ENCODE results near the gene ZC3H7A. TPM values are rescaled to one million over a fixed set of nuclear protein-coding genes. Genes with fewer than 3 reads are reported as not detected.
A peak's percentile ranks its signal among the peaks of the same experiment; 100 is the strongest.

ZC3H7A gene
- total and polyA plus RNA-seq, 5 donors from 2014 or later = 43.3 to 157 (median 48.4) TPM

DNA sequence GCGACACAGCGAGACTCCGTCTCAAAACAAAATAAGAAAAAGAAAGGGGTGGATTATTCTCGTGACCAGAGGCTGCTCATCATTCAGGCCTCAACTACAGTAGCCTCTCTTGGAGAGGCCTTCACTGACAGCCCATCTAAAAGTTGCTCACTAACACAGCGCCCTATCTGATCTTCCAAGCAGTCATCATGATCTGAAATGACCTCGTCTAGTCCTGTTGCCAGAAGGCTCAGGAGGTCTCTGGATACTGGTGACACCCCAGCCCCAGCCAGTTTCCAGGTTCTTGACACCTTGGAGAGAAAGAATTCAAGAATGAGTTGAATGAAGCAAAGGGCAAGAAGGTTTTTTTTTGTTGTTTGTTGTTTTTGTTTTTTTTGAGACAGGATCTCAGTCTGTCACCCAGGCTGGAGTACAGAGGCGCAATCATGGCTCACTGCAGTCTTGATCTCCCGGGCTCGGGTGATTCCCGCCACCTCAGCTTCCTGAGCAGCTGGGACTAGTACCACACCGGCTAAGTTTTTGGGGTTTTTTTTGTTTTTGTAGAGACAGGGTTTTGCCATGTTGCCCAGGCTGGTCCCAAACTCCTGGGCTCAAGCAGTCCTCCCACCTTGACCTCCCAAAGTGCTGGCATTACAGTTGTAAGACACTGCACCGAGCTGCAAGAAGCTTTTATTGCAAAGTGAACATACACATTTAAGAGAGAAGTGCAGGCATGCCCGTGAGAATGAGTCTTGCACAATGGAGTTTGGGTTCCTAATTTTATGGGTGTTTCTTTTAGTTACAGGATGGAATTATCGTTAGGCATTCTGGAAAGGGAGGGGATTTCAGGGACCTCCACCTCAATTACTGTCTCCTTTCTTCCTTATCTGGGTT is 2.7 kb upstream of the ZC3H7A start:
- peaks cover 52% of the 10 kb centered on the region for H3K4me1 ChIP-seq (ENCODE audit: control insufficient read depth, insufficient read depth, low read length, poor library complexity, severe bottlenecking)
- peak overlapping the region; percentile 72 for H3K4me3 ChIP-seq (ENCODE audit: low read depth, low read length)
- Mint-ChIP-seq H3K36me3 (peaks cover 4% of the 10 kb centered on the region), H3K27ac (peak overlapping the region; percentile 99 to 100 (median 99)), H3K4me1 (peaks cover 13 to 69% (median 48%) of the 10 kb centered on the region in 4 donors), H3K4me3 (peak overlapping the region; percentile 89 to 98 (median 94)), H3K9me3 (no peaks in the 10 kb centered on the region), H3K27me3 (peaks cover 7% of the 10 kb centered on the region)
- peak overlapping the region; percentile 98 for H3K27ac ChIP-seq (ENCODE audit: insufficient read depth, low read length, poor library complexity, severe bottlenecking)
- H3K27me3 ChIP-seq (ENCODE audit: control insufficient read depth, insufficient read depth, low read length) = no peaks in the 10 kb centered on the region
- ATAC-seq (ENCODE audit: low read depth in 2 of 2) (no peak), DNase-seq (peak; percentile 38 to 50 (median 49))
- H3K9me3 ChIP-seq (ENCODE audit: control insufficient read depth in 2 of 2, low read length in 2 of 2) = no peaks in the 10 kb centered on the region
- H3K36me3 ChIP-seq (ENCODE audit: control insufficient read depth, insufficient read depth, low read length) = no peaks in the 10 kb centered on the region

DNA sequence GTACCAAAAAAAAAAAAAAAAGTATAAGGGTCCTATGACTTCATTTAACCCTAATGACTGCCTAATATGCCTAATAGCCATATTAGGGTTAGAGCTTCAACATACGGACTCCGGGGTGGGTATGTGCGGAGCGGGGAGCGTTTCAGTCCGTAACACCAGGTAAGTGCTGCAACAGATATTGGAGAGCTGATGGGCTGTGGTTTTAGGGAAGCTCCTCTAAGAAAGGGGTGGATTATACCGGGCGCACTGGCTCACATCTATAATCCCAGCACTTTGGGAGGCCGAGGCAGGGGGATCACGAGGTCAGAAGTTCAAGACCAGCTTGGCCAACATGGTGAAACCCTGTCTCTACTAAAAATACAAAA is 1.9 kb upstream of the ZC3H7A start:
- Mint-ChIP-seq H3K27ac (peak overlapping the region; percentile 99 to 100 (median 99)), H3K4me3 (peak overlapping the region; percentile 89 to 98 (median 94)), H3K27me3 (peaks cover 7% of the 10 kb centered on the region), H3K9me3 (no peaks in the 10 kb centered on the region), H3K4me1 (peaks cover 21 to 74% (median 55%) of the 10 kb centered on the region in 4 donors), H3K36me3 (peaks cover 4% of the 10 kb centered on the region)
- H3K36me3 ChIP-seq (ENCODE audit: control insufficient read depth, insufficient read depth, low read length) = no peaks in the 10 kb centered on the region
- no peaks in the 10 kb centered on the region for H3K9me3 ChIP-seq (ENCODE audit: control insufficient read depth in 2 of 2, low read length in 2 of 2)
- H3K27ac ChIP-seq (ENCODE audit: insufficient read depth, low read length, poor library complexity, severe bottlenecking) = peak overlapping the region; percentile 98
- peaks cover 59% of the 10 kb centered on the region for H3K4me1 ChIP-seq (ENCODE audit: control insufficient read depth, insufficient read depth, low read length, poor library complexity, severe bottlenecking)
- H3K4me3 ChIP-seq (ENCODE audit: low read depth, low read length) = peak overlapping the region; percentile 91
- no peaks in the 10 kb centered on the region for H3K27me3 ChIP-seq (ENCODE audit: control insufficient read depth, insufficient read depth, low read length)
- ATAC-seq (ENCODE audit: low read depth in 2 of 2) = no peak
- no peak for DNase-seq

DNA sequence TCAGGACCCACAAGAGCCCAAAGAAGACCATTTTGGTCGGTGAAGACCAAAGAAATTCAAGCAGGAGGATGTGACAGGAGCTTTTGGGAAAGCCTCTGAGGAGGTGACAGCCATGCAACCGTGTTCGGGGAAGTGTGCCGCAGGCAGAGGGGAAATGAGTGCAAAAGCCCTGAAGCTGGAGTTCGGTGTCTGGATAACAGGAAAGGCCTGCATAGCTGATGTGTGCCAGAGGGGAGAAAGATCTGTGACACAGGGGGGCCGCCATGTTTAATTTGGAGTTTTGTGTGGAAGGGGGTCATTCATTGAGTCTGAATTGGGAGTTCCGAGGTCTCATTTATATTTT is 870 bp upstream of the ZC3H7A start:
- DNase-seq (no peak), ATAC-seq (ENCODE audit: low read depth in 2 of 2) (no peak)
- Histone ChIP-seq H3K4me1 (ENCODE audit: control insufficient read depth, insufficient read depth, low read length, poor library complexity, severe bottlenecking) (peaks cover 70% of the 10 kb centered on the region), H3K9me3 (ENCODE audit: control insufficient read depth in 2 of 2, low read length in 2 of 2) (no peaks in the 10 kb centered on the region), H3K4me3 (ENCODE audit: low read depth, low read length) (peak overlapping the region; percentile 91), H3K27me3 (ENCODE audit: control insufficient read depth, insufficient read depth, low read length) (no peaks in the 10 kb centered on the region), H3K36me3 (ENCODE audit: control insufficient read depth, insufficient read depth, low read length) (no peaks in the 10 kb centered on the region), H3K27ac (ENCODE audit: insufficient read depth, low read length, poor library complexity, severe bottlenecking) (peak overlapping the region; percentile 98)
- Mint-ChIP-seq H3K4me3 (peak overlapping the region; percentile 89 to 98 (median 94)), H3K9me3 (no peaks in the 10 kb centered on the region), H3K36me3 (peaks cover 4% of the 10 kb centered on the region), H3K4me1 (peaks cover 22 to 82% (median 58%) of the 10 kb centered on the region in 4 donors), H3K27ac (peak overlapping the region; percentile 99 to 100 (median 99)), H3K27me3 (peaks cover 7% of the 10 kb centered on the region)

DNA sequence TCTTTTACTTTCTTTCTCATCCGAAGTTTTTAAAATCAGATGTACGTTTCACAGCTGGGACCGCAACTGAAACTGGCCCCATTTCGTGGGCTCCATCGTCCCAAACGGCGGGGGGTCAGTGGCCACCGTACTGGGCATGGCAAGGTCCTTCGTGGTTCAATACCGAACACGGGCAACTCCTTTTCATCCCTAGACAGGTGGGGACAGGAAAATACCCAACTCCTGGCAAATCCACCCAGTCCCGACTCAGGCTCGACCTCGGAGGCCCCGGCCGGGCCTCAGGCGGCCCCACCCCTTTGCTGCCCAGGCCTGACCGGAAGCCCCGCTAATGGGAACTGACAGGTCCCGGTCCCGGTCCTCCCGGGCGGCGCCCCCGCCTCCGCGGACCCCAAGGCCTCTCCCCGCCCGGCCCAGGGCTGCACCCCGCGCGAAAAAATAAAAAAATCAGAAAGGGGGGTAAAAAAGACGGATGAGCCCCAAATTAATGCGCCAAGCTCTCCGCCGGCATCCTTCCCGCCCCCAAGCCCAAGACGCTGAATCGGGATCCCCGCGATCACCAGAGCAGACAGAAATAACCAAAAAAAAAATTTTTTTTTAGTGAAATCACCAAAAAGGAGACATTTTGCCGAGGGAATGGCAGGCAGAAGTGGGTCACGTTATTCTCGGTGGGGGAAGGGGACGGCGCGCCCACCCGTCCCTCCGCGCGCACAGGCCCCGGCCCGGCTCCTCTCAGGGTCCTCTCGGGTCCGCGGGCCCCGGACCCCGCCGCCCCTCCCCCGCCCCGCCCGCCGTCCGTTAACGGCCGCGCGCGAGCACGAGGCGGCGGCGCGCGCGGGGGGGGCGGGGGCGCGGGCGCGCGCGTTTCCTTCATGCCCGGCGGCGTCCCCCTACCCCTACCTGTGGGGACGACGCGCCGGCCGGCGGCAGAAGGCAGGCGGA is 562 bp downstream of the ZC3H7A start:
- Mint-ChIP-seq H3K27ac (peak overlapping the region; percentile 93 to 100 (median 98)), H3K9me3 (no peaks in the 10 kb centered on the region), H3K4me1 (peaks cover 26 to 87% (median 60%) of the 10 kb centered on the region in 4 donors), H3K36me3 (peaks cover 6% of the 10 kb centered on the region), H3K27me3 (peaks cover 11% of the 10 kb centered on the region), H3K4me3 (peak overlapping the region; percentile 95 to 97 (median 96))
- Histone ChIP-seq H3K36me3 (ENCODE audit: control insufficient read depth, insufficient read depth, low read length) (peaks cover 3% of the 10 kb centered on the region), H3K27ac (ENCODE audit: insufficient read depth, low read length, poor library complexity, severe bottlenecking) (peak overlapping the region; percentile 94), H3K4me1 (ENCODE audit: control insufficient read depth, insufficient read depth, low read length, poor library complexity, severe bottlenecking) (peaks cover 84% of the 10 kb centered on the region), H3K4me3 (ENCODE audit: low read depth, low read length) (peak overlapping the region; percentile 92), H3K9me3 (ENCODE audit: control insufficient read depth in 2 of 2, low read length in 2 of 2) (no peaks in the 10 kb centered on the region), H3K27me3 (ENCODE audit: control insufficient read depth, insufficient read depth, low read length) (no peaks in the 10 kb centered on the region)
- DNase-seq (peak; percentile 29 to 48 (median 37)), ATAC-seq (ENCODE audit: low read depth in 2 of 2) (no peak)

DNA sequence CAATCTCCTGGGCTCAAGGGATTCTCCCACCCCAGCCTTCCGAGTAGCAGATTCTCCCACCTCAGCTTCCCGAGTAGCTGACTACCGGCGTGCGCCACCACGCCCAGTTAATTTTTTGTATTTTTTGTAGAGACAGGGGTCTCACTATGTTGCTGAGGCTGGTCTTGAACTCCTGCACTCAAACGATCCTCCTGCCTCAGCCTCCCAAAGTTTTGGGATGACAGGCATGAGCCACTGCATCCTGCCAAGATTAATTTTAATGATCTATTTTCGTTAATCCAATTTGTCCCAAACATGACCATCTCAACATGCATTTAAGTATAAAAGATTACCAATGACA is 1.2 kb downstream of the ZC3H7A start:
- no peaks in the 10 kb centered on the region for H3K9me3 Mint-ChIP-seq
- H3K27me3 Mint-ChIP-seq = peaks cover 11% of the 10 kb centered on the region
- peaks cover 30 to 89% (median 64%) of the 10 kb centered on the region in 4 donors for H3K4me1 Mint-ChIP-seq
- Histone ChIP-seq H3K27ac (ENCODE audit: insufficient read depth, low read length, poor library complexity, severe bottlenecking) (peak overlapping the region; percentile 94), H3K9me3 (ENCODE audit: control insufficient read depth in 2 of 2, low read length in 2 of 2) (no peaks in the 10 kb centered on the region), H3K4me3 (ENCODE audit: low read depth, low read length) (peak overlapping the region; percentile 92), H3K4me1 (ENCODE audit: control insufficient read depth, insufficient read depth, low read length, poor library complexity, severe bottlenecking) (peaks cover 85% of the 10 kb centered on the region), H3K36me3 (ENCODE audit: control insufficient read depth, insufficient read depth, low read length) (peaks cover 3% of the 10 kb centered on the region), H3K27me3 (ENCODE audit: control insufficient read depth, insufficient read depth, low read length) (no peaks in the 10 kb centered on the region)
- ATAC-seq (ENCODE audit: low read depth in 2 of 2) = no peak
- H3K4me3 Mint-ChIP-seq = peak overlapping the region; percentile 91 to 96 (median 96)
- DNase-seq = peak in 1 of 3 donors; percentile 24
- H3K36me3 Mint-ChIP-seq = peaks cover 6% of the 10 kb centered on the region
- H3K27ac Mint-ChIP-seq = peak overlapping the region; percentile 93 to 98 (median 97)

DNA sequence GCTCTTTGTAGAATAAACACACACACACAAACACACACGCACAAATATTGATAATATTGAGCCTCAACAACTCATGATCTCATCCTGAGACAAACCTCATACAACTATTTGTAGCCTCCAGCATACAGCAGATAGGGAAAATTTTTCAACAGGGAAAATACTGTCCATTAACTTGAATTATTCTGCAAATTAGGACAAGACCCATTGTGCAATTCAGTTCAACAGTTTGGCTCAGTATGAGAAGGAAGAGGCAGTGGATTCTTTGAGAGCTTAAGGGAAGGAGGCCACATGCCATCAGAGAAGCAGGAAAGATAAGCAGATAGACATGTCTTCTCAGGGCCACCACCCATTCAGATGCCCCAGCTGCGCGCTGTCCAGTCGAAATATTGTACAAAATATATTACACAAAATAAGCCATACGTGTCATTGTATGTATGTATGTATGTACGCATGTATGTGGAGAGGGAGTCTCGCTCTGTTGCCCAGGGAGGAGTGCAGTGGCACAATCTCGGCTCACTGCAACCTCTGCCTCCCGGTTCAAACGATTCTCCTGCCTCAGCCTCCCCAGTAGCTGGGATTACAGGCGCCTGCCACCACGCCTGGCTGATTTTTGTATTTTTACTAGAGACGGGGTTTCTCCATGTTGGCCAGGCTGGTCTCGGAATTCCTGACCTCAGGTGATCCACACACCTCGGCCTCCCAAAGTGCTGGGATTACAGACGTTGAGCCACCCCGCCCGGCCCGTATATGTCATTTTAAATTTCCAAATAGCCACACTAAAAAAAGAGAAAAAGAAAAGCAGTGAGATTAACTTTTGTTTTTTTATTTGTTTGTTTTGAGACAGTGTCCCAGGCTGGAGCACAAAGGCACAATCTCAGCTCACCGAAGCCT is 1.8 kb downstream of the ZC3H7A start:
- Histone ChIP-seq H3K9me3 (ENCODE audit: control insufficient read depth in 2 of 2, low read length in 2 of 2) (no peaks in the 10 kb centered on the region), H3K4me1 (ENCODE audit: control insufficient read depth, insufficient read depth, low read length, poor library complexity, severe bottlenecking) (peaks cover 85% of the 10 kb centered on the region), H3K27ac (ENCODE audit: insufficient read depth, low read length, poor library complexity, severe bottlenecking) (peak overlapping the region; percentile 94), H3K27me3 (ENCODE audit: control insufficient read depth, insufficient read depth, low read length) (no peaks in the 10 kb centered on the region), H3K4me3 (ENCODE audit: low read depth, low read length) (peak overlapping the region; percentile 92), H3K36me3 (ENCODE audit: control insufficient read depth, insufficient read depth, low read length) (peaks cover 3% of the 10 kb centered on the region)
- peak overlapping the region; percentile 93 to 98 (median 97) for H3K27ac Mint-ChIP-seq
- H3K36me3 Mint-ChIP-seq = peaks cover 8% of the 10 kb centered on the region
- H3K4me3 Mint-ChIP-seq = peak overlapping the region; percentile 91 to 96 (median 96)
- DNase-seq = no peak
- H3K27me3 Mint-ChIP-seq = peaks cover 11% of the 10 kb centered on the region
- no peaks in the 10 kb centered on the region for H3K9me3 Mint-ChIP-seq
- peaks cover 30 to 87% (median 62%) of the 10 kb centered on the region in 4 donors for H3K4me1 Mint-ChIP-seq
- no peak for ATAC-seq (ENCODE audit: low read depth in 2 of 2)

DNA sequence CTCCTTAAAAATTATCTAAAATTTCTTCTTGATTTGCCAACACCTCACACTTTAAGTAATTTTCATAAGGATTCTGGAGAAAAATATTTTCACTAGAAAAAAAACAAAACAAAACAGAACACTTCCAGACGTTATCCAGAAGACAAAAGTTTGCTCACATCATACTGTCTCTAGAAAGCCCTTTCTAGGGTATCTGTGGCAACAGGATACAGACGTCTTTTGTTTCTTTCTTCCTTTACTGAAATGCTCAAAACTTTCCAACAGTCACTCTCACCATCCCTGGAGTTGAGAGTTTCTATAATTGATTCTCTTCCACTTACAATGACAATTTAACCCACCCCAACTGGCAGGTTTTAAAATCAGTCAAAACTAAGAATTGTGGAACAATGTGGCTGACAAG is 2.6 kb downstream of the ZC3H7A start:
- H3K36me3 Mint-ChIP-seq = peaks cover 11% of the 10 kb centered on the region
- H3K27ac Mint-ChIP-seq = peak overlapping the region; percentile 93 to 98 (median 97)
- no peaks in the 10 kb centered on the region for H3K9me3 Mint-ChIP-seq
- peaks cover 30 to 87% (median 57%) of the 10 kb centered on the region in 4 donors for H3K4me1 Mint-ChIP-seq
- peak overlapping the region; percentile 91 to 96 (median 96) for H3K4me3 Mint-ChIP-seq
- Histone ChIP-seq H3K27ac (ENCODE audit: insufficient read depth, low read length, poor library complexity, severe bottlenecking) (peak overlapping the region; percentile 94), H3K9me3 (ENCODE audit: control insufficient read depth in 2 of 2, low read length in 2 of 2) (no peaks in the 10 kb centered on the region), H3K27me3 (ENCODE audit: control insufficient read depth, insufficient read depth, low read length) (no peaks in the 10 kb centered on the region), H3K4me3 (ENCODE audit: low read depth, low read length) (peak overlapping the region; percentile 92), H3K36me3 (ENCODE audit: control insufficient read depth, insufficient read depth, low read length) (peaks cover 3% of the 10 kb centered on the region), H3K4me1 (ENCODE audit: control insufficient read depth, insufficient read depth, low read length, poor library complexity, severe bottlenecking) (peaks cover 85% of the 10 kb centered on the region)
- peaks cover 11% of the 10 kb centered on the region for H3K27me3 Mint-ChIP-seq
- DNase-seq (no peak), ATAC-seq (ENCODE audit: low read depth in 2 of 2) (no peak)

Measured in CD4-positive, CD25-positive, alpha-beta regulatory T cell (primary cell).